GM12878 (cell line): ENCODE data around the gene STAT5B. TPM values are rescaled to one million over a fixed set of nuclear protein-coding genes. Genes with fewer than 3 reads are reported as not detected.

Experiments used
- ATAC-seq: fragments of 200-7000 bp; cut with Tn5 transposase; 3 replicates; pipeline ENCODE4 v1.9.1; 2020; ENCODE audit warnings: mild to moderate bottlenecking, moderate library complexity
- BruUV-seq: library from RNA; stranded (reverse); fragments of 400-500 nt; replicated peaks from 2 replicates; lab custom pipeline; 2021; lab: Mats Ljungman, UMichigan
- CTCF ChIA-PET: fragments of 300-600 bp; sonication (Branson Sonifier 250); formaldehyde crosslinking; extraction: SDS; loops from one replicate; lab custom pipeline; 2021; ENCODE audit warnings: inconsistent platforms; lab: Yijun Ruan, JAX
- POLR2A ChIA-PET: fragments of 350-600 bp; formaldehyde crosslinking; extraction: SDS; loops from one replicate; lab custom pipeline; 2021; ENCODE audit warnings: inconsistent platforms; lab: Charles Lee
- RAD21 ChIA-PET: fragments of 300-600 bp; sonication (Branson Sonifier 250); formaldehyde crosslinking; loops from one replicate; lab custom pipeline; 2023; ENCODE audit warnings: antibody characterized with exemption; ENCODE audit not compliant: unreplicated experiment; lab: Charles Lee
- SMC1A ChIA-PET: fragments of 300-600 bp; sonication (Branson Sonifier 250); formaldehyde crosslinking; loops from one replicate; lab custom pipeline; 2023; ENCODE audit not compliant: unreplicated experiment, uncharacterized antibody; lab: Charles Lee
- DNase-seq: peaks from one replicate; pipeline ENCODE4 v3.0.0-alpha.2; 2011; ENCODE audit warnings: low read depth, low spot score
- FAIRE-seq: peaks from 3 replicates; lab custom pipeline; 2011; peaks lifted over from hg19 to GRCh38; lab: Jason Lieb, UNC
- H2AFZ ChIP-seq: 2 replicates; pipeline ENCODE4 v1.6.0; 2011; ENCODE audit warnings: low read depth, low read length, control low read depth; ENCODE audit not compliant: control insufficient read depth
- H3K27ac ChIP-seq: 2 replicates; pipeline ENCODE4 v1.5.1; 2011; ENCODE audit warnings: control low read depth; ENCODE audit not compliant: control insufficient read depth, insufficient read depth
- H3K27me3 ChIP-seq, 2 experiments: replicated peaks in 1 of 2; 2 replicates each; pipeline versions ENCODE4 v1.6.0 to v1.6.1; 2011; ENCODE audit warnings: low read length in 1 of 2; ENCODE audit not compliant: control insufficient read depth in 2 of 2, insufficient read depth in 2 of 2
- H3K36me3 ChIP-seq, 2 experiments: 2 replicates each; pipeline ENCODE4 v1.5.1; 2011; ENCODE audit warnings: low read length in 1 of 2; ENCODE audit not compliant: control insufficient read depth in 2 of 2, insufficient read depth in 2 of 2
- H3K4me1 ChIP-seq: 2 replicates; pipeline ENCODE4 v1.6.1; 2011; ENCODE audit warnings: mild to moderate bottlenecking, low read length, moderate library complexity, mixed read lengths; ENCODE audit not compliant: control insufficient read depth, insufficient read depth
- H3K4me2 ChIP-seq: 2 replicates; pipeline ENCODE4 v1.6.0; 2011; ENCODE audit warnings: control low read depth; ENCODE audit not compliant: control insufficient read depth, insufficient read depth
- H3K4me3 ChIP-seq: fragments of 200-600 bp; sonication (generic); 2 replicates; pipeline ENCODE4 v1.5.1; 2016
- H3K79me2 ChIP-seq: 2 replicates; pipeline ENCODE4 v1.6.0; 2011; ENCODE audit warnings: low read length; ENCODE audit not compliant: control insufficient read depth, insufficient read depth
- H3K9ac ChIP-seq: 2 replicates; pipeline ENCODE4 v1.8.0; 2011; ENCODE audit warnings: low read length, control low read depth, mixed read lengths; ENCODE audit not compliant: control insufficient read depth, insufficient read depth
- H3K9me3 ChIP-seq: replicated peaks from 3 replicates; pipeline ENCODE4 v1.5.1; 2011; ENCODE audit warnings: mild to moderate bottlenecking, low read length; ENCODE audit not compliant: control insufficient read depth, insufficient read depth
- H4K20me1 ChIP-seq: 2 replicates; pipeline ENCODE4 v1.6.0; 2011; ENCODE audit not compliant: control insufficient read depth, insufficient read depth
- BHLHE40 ChIP-seq, 2 experiments: fragments of 450-650 bp in 1 of 2; IDR thresholded peaks; 2 replicates each; pipeline ENCODE4 v1.6.1; 2011 to 2017; ENCODE audit warnings: low read depth in 2 of 2, borderline replicate concordance in 1 of 2, improper control_type of control experiment in 1 of 2, low read length in 1 of 2, mild to moderate bottlenecking in 1 of 2
- EGR1 ChIP-seq, 2 experiments: IDR thresholded peaks; 1 replicate in 1 of 2; 2 replicates in 1 of 2; pipeline ENCODE4 v1.6.1; 2011 to 2012; ENCODE audit warnings: low read depth in 2 of 2, low read length in 2 of 2, borderline replicate concordance in 1 of 2, mild to moderate bottlenecking in 1 of 2, moderate library complexity in 1 of 2
- ELK1 ChIP-seq: IDR thresholded peaks from 2 replicates; pipeline ENCODE4 v1.6.1; 2012; ENCODE audit warnings: low read depth, low read length, improper control_type of control experiment
- IKZF2 ChIP-seq, 2 experiments: fragments of 450-650 bp; IDR thresholded peaks; 2 replicates each; pipeline ENCODE4 v1.6.1; 2017; ENCODE audit warnings: mild to moderate bottlenecking in 2 of 2, moderate library complexity in 2 of 2
- MEF2A ChIP-seq: IDR thresholded peaks from 2 replicates; pipeline ENCODE4 v1.6.1; 2011; ENCODE audit warnings: low read depth, mild to moderate bottlenecking, low read length, moderate library complexity; ENCODE audit not compliant: insufficient read depth
- NFXL1 ChIP-seq: fragments of 450-650 bp; IDR thresholded peaks from 2 replicates; pipeline ENCODE4 v1.6.1; 2017; ENCODE audit warnings: antibody characterized with exemption, mild to moderate bottlenecking, borderline replicate concordance
- POU2F2 ChIP-seq: IDR thresholded peaks from 3 replicates; pipeline ENCODE4 v1.6.1; 2011; ENCODE audit warnings: low read depth, mild to moderate bottlenecking, low read length, borderline replicate concordance
- RB1 ChIP-seq: fragments of 450-650 bp; formaldehyde crosslinking; IDR thresholded peaks from 2 replicates; pipeline ENCODE4 v1.6.1; 2017; ENCODE audit warnings: mild to moderate bottlenecking, borderline replicate concordance
- RELB ChIP-seq: fragments of 450-650 bp; IDR thresholded peaks from 2 replicates; pipeline ENCODE4 v1.6.1; 2017; ENCODE audit warnings: low read depth, mild to moderate bottlenecking, moderate library complexity
- RUNX3 ChIP-seq: IDR thresholded peaks from 2 replicates; pipeline ENCODE4 v1.6.1; 2012; ENCODE audit warnings: low read length, inconsistent platforms
- SPI1 ChIP-seq: IDR thresholded peaks from 2 replicates; pipeline ENCODE4 v1.6.1; 2011; ENCODE audit warnings: low read depth, mild to moderate bottlenecking, low read length, moderate library complexity, borderline replicate concordance; ENCODE audit not compliant: insufficient read depth
- WRNIP1 ChIP-seq: IDR thresholded peaks from 2 replicates; pipeline ENCODE4 v1.6.1; 2011; ENCODE audit warnings: low read depth, low read length, improper control_type of control experiment, borderline replicate concordance
- ZBTB40 ChIP-seq: fragments of 450-650 bp; IDR thresholded peaks from 2 replicates; pipeline ENCODE4 v1.6.1; 2016; ENCODE audit warnings: mild to moderate bottlenecking, moderate library complexity, borderline replicate concordance
- WGBS: methylation state at CpG from one replicate; pipeline ENCODE4 v1.1.6; 2016; ENCODE audit warnings: low lambda C conversion rate; ENCODE audit not compliant: insufficient replicate concordance, insufficient coverage; ENCODE audit errors: missing lambda C conversion rate; 5-methylcytosine and 5-hydroxymethylcytosine counted together
- in situ Hi-C: fragments of 300-500 bp; cut with MboI; formaldehyde crosslinking; loops from 9 replicates; pipeline ENCODE4 v1.14.3; 2018; ENCODE audit warnings: mixed read lengths
- intact Hi-C: fragments of 100-400 bp; cut with micrococcal nuclease; formaldehyde crosslinking; loops from one replicate; pipeline ENCODE4 v1.14.2; 2022; ENCODE audit not compliant: unreplicated experiment
- polyA plus RNA-seq, 11 experiments: library from polyadenylated mRNA; depleted of rRNA in 4 of 11; unstranded in 6 of 11; stranded (reverse) in 5 of 11; fragments of >200 nt; fragmentation: Nextera tagmentation in 4 of 11; fragmentation: Illumina TruSeq in 1 of 11; extraction: Ambion mirVana in 4 of 11; extraction: Trizol in 1 of 11; gene quantifications; 1 replicate in 1 of 11; 2 replicates in 10 of 11; pipeline versions ENCODE4 v1.2.1 to v1.2.3, GENCODE V29; 2011 to 2016; ENCODE audit warnings: inconsistent platforms in 2 of 11, missing spikeins in 2 of 11, low read depth in 1 of 11
- total RNA-seq, 4 experiments: library from RNA; depleted of rRNA in 3 of 4; stranded (reverse); fragments of >200 nt in 3 of 4; fragmentation: Illumina TruSeq in 1 of 4; extraction: Trizol in 1 of 4; gene quantifications; 2 replicates each; pipeline versions ENCODE4 v1.2.1 to v1.2.3, GENCODE V29; 2013 to 2021

STAT5B gene
- total and polyA plus RNA-seq, 10 of the 15 experiments (the other 5 are each of a cell fraction or from before 2014, with no cell fraction given): 11.0 to 69.6 (median 46.7) TPM

GRCh38 chr17:42322382-42323267 lies 46.4 kb upstream of the STAT5B start:
- H3K27ac ChIP-seq: peak overlapping the region; percentile 40
- peaks cover 7 to 36% of the 10 kb centered on the region in 2 experiments; a peak in 3 of 4 replicates for H3K36me3 ChIP-seq
- intact Hi-C loops: loop anchor here (1.0 to 5.0 kb wide), 4 partner anchors 65 to 204 kb away; partner anchors contain the start of gene STAT3
- DNase-seq (peak; percentile 61), FAIRE-seq (peak; percentile 95), ATAC-seq (peak; percentile 99)
- WGBS: 15% methylated on average over 10 of the region's 10 CpGs
- no peaks in the 10 kb centered on the region for H3K27me3 ChIP-seq
- H3K79me2 ChIP-seq: no peaks in the 10 kb centered on the region
- ChIA-PET POLR2A (interaction anchor here (0.6 to 1.5 kb wide), 5 partner anchors 11 to 126 kb away, joined by 3 to 7 read pairs (median 4); no protein-coding TSS in a partner anchor), CTCF (interaction anchor here (0.6 to 22.1 kb wide), 34 partner anchors 9 to 277 kb away, joined by 3 to 732 read pairs (median 3); partner anchors contain the start of genes CAVIN1, GHDC, NAGLU and STAT3), RAD21 (interaction anchor here (0.7 to 21.1 kb wide), 9 partner anchors 10 to 100 kb away, joined by 3 to 373 read pairs (median 3); partner anchors contain the start of gene STAT3), SMC1A (interaction anchor here (0.6 to 23.8 kb wide), 13 partner anchors 9 to 205 kb away, joined by 3 to 528 read pairs (median 4); partner anchors contain the start of gene STAT3)
- H3K4me1 ChIP-seq: peaks cover 18% of the 10 kb centered on the region
- in situ Hi-C loops: loop anchor here (5.0 kb wide), 2 partner anchors 80 to 205 kb away; no protein-coding TSS in a partner anchor
- H3K4me3 ChIP-seq: no peak overlapping the region
- no peak overlapping the region for H3K9ac ChIP-seq
- no peaks in the 10 kb centered on the region for H3K9me3 ChIP-seq
- BruUV-seq: no TSS peak
- no peak overlapping the region for H2AFZ ChIP-seq
- H4K20me1 ChIP-seq: no peaks in the 10 kb centered on the region
- H3K4me2 ChIP-seq: no peak overlapping the region; the same call in 1 of the 2 replicates
- TF ChIP-seq ELK1 (0 out of 2 replicates have a peak, but pooled peaks have one; percentile 23), POU2F2 (peak; percentile 74; the same call in 1 of the 3 replicates), EGR1 (IDR thresholded peaks at IDR 0.05; ENCODE audit: borderline replicate concordance in 1 of 2, low read depth in 2 of 2, low read length in 2 of 2) (no peak), RB1 (peak; percentile 83; the same call in 1 of the 2 replicates), IKZF2 (IDR thresholded peaks at IDR 0.05) (peak in 1 of 2 experiments; percentile 30; a peak in 1 of 4 replicates), MEF2A (peak; percentile 53; the same call in 1 of the 2 replicates), ZBTB40 (no peak), RUNX3 (peak; percentile 64), WRNIP1 (0 out of 2 replicates have a peak, but pooled peaks have one; percentile 92), NFXL1 (no peak), BHLHE40 (IDR thresholded peaks at IDR 0.05; ENCODE audit: borderline replicate concordance in 1 of 2, low read depth in 2 of 2, low read length in 1 of 2) (peak; percentile 3 to 52; a peak in 1 of 4 replicates), RELB (0 out of 2 replicates have a peak, but pooled peaks have one; percentile 25), SPI1 (no peak)
